Measurements from ENCODE around the gene NAGPA.

NAGPA gene

GRCh38 chr16:4979736-4980660, 53.7 kb downstream of the NAGPA start:
- no peak for DNase-seq (ENCODE audit: low read depth in 2 of 2, low spot score in 1 of 2)

- no peak for DNase-seq (ENCODE audit: low read depth in 2 of 2, low spot score in 1 of 2)
These were observed 54.6 kb downstream of the NAGPA start for GRCh38 chr16:4979164-4979563.

GRCh38 chr16:4976611-4977145, 57.1 kb downstream of the NAGPA start:
- no peak for DNase-seq (ENCODE audit: low read depth in 2 of 2, low spot score in 1 of 2)

- DNase-seq (ENCODE audit: low read depth in 2 of 2, low spot score in 1 of 2), result no peak
These were observed 57.7 kb downstream of the NAGPA start for GRCh38 chr16:4976079-4976478.

Data from stimulated activated CD8-positive, alpha-beta memory T cell treated with anti-CD3 and anti-CD28 coated beads, Interleukin-4, amount 100 ng/mL, for 1 hour (primary cell).